ENCODE data around the gene TCAIM.

The TCAIM gene

GRCh38 chr3:44324584-44324983 lies 14.0 kb upstream of the TCAIM start:
- no peak for DNase-seq (ENCODE audit: low read depth, low spot score)
- H3K36me3 ChIP-seq (ENCODE audit: control insufficient read depth, insufficient read depth, low read length) = no peaks in the 10 kb centered on the region
- no peaks in the 10 kb centered on the region for H3K4me1 ChIP-seq (ENCODE audit: control insufficient read depth, insufficient read depth, low read length)
- no peak overlapping the region for H3K4me3 ChIP-seq (ENCODE audit: low read length)
- H3K9me3 ChIP-seq (ENCODE audit: control insufficient read depth, insufficient read depth, low read length) = no peaks in the 10 kb centered on the region
- H3K27me3 ChIP-seq (ENCODE audit: control insufficient read depth, insufficient read depth, low read length) = no peaks in the 10 kb centered on the region
- H3K27ac ChIP-seq (ENCODE audit: low read length) = no peak overlapping the region

- Histone ChIP-seq H3K27ac (ENCODE audit: low read length) (no peak overlapping the region), H3K36me3 (ENCODE audit: control insufficient read depth, insufficient read depth, low read length) (no peaks in the 10 kb centered on the region), H3K4me3 (ENCODE audit: low read length) (no peak overlapping the region), H3K9me3 (ENCODE audit: control insufficient read depth, insufficient read depth, low read length) (no peaks in the 10 kb centered on the region), H3K27me3 (ENCODE audit: control insufficient read depth, insufficient read depth, low read length) (no peaks in the 10 kb centered on the region), H3K4me1 (ENCODE audit: control insufficient read depth, insufficient read depth, low read length) (no peaks in the 10 kb centered on the region)
- WGBS (ENCODE audit: insufficient coverage, insufficient read length) = no CpG with 5 or more reads among the region's 2 CpGs
- no peak for DNase-seq (ENCODE audit: low read depth, low spot score)
Observed at GRCh38 chr3:44326019-44326418, 12.5 kb upstream of the TCAIM start.

- H3K9me3 ChIP-seq (ENCODE audit: control insufficient read depth, insufficient read depth, low read length) = no peaks in the 10 kb centered on the region
- DNase-seq (ENCODE audit: low read depth, low spot score) = no peak
- no peak overlapping the region for H3K4me3 ChIP-seq (ENCODE audit: low read length)
- H3K27me3 ChIP-seq (ENCODE audit: control insufficient read depth, insufficient read depth, low read length) = no peaks in the 10 kb centered on the region
- H3K36me3 ChIP-seq (ENCODE audit: control insufficient read depth, insufficient read depth, low read length) = no peaks in the 10 kb centered on the region
- H3K27ac ChIP-seq (ENCODE audit: low read length) = no peak overlapping the region
- no peaks in the 10 kb centered on the region for H3K4me1 ChIP-seq (ENCODE audit: control insufficient read depth, insufficient read depth, low read length)
- WGBS (ENCODE audit: insufficient coverage, insufficient read length) = no CpG with 5 or more reads among the region's 3 CpGs
Observed at GRCh38 chr3:44326515-44326914, 12.1 kb upstream of the TCAIM start.

GRCh38 chr3:44329946-44330345 lies 8.6 kb upstream of the TCAIM start:
- no peak for DNase-seq (ENCODE audit: low read depth, low spot score)
- no peaks in the 10 kb centered on the region for H3K27me3 ChIP-seq (ENCODE audit: control insufficient read depth, insufficient read depth, low read length)
- H3K27ac ChIP-seq (ENCODE audit: low read length) = no peak overlapping the region
- no peaks in the 10 kb centered on the region for H3K36me3 ChIP-seq (ENCODE audit: control insufficient read depth, insufficient read depth, low read length)
- no peaks in the 10 kb centered on the region for H3K9me3 ChIP-seq (ENCODE audit: control insufficient read depth, insufficient read depth, low read length)
- no peak overlapping the region for H3K4me3 ChIP-seq (ENCODE audit: low read length)
- H3K4me1 ChIP-seq (ENCODE audit: control insufficient read depth, insufficient read depth, low read length) = no peaks in the 10 kb centered on the region

- Histone ChIP-seq H3K9me3 (ENCODE audit: control insufficient read depth, insufficient read depth, low read length) (no peaks in the 10 kb centered on the region), H3K36me3 (ENCODE audit: control insufficient read depth, insufficient read depth, low read length) (no peaks in the 10 kb centered on the region), H3K27me3 (ENCODE audit: control insufficient read depth, insufficient read depth, low read length) (no peaks in the 10 kb centered on the region), H3K4me3 (ENCODE audit: low read length) (no peak overlapping the region), H3K4me1 (ENCODE audit: control insufficient read depth, insufficient read depth, low read length) (no peaks in the 10 kb centered on the region), H3K27ac (ENCODE audit: low read length) (no peak overlapping the region)
- no peak for DNase-seq (ENCODE audit: low read depth, low spot score)
- no CpG with 5 or more reads among the region's 2 CpGs for WGBS (ENCODE audit: insufficient coverage, insufficient read length)
Observed at GRCh38 chr3:44330444-44330843, 8.1 kb upstream of the TCAIM start.

GRCh38 chr3:44334326-44334725 lies 4.2 kb upstream of the TCAIM start:
- no peak for DNase-seq (ENCODE audit: low read depth, low spot score)
- Histone ChIP-seq H3K27ac (ENCODE audit: low read length) (no peak overlapping the region), H3K9me3 (ENCODE audit: control insufficient read depth, insufficient read depth, low read length) (no peaks in the 10 kb centered on the region), H3K36me3 (ENCODE audit: control insufficient read depth, insufficient read depth, low read length) (no peaks in the 10 kb centered on the region), H3K27me3 (ENCODE audit: control insufficient read depth, insufficient read depth, low read length) (no peaks in the 10 kb centered on the region), H3K4me1 (ENCODE audit: control insufficient read depth, insufficient read depth, low read length) (peaks cover 2% of the 10 kb centered on the region; the same call in 1 of the 2 replicates), H3K4me3 (ENCODE audit: low read length) (no peak overlapping the region)
- no CpG with 5 or more reads among the region's 2 CpGs for WGBS (ENCODE audit: insufficient coverage, insufficient read length)

- Histone ChIP-seq H3K27ac (ENCODE audit: low read length) (no peak overlapping the region), H3K36me3 (ENCODE audit: control insufficient read depth, insufficient read depth, low read length) (no peaks in the 10 kb centered on the region), H3K4me3 (ENCODE audit: low read length) (peak overlapping the region; percentile 88; the same call in 1 of the 2 replicates), H3K9me3 (ENCODE audit: control insufficient read depth, insufficient read depth, low read length) (no peaks in the 10 kb centered on the region), H3K27me3 (ENCODE audit: control insufficient read depth, insufficient read depth, low read length) (no peaks in the 10 kb centered on the region), H3K4me1 (ENCODE audit: control insufficient read depth, insufficient read depth, low read length) (peaks cover 2% of the 10 kb centered on the region; the same call in 1 of the 2 replicates)
- no peak for DNase-seq (ENCODE audit: low read depth, low spot score)
- WGBS (ENCODE audit: insufficient coverage, insufficient read length) = no CpG with 5 or more reads among the region's 5 CpGs
Observed at GRCh38 chr3:44337248-44337785, 1.2 kb upstream of the TCAIM start.

GRCh38 chr3:44338828-44339127 lies 212 bp downstream of the TCAIM start:
- H3K27ac ChIP-seq (ENCODE audit: low read length) = no peak overlapping the region
- WGBS (ENCODE audit: insufficient coverage, insufficient read length) = no CpG with 5 or more reads among the region's 15 CpGs
- DNase-seq (ENCODE audit: low read depth, low spot score) = no peak
- no peaks in the 10 kb centered on the region for H3K9me3 ChIP-seq (ENCODE audit: control insufficient read depth, insufficient read depth, low read length)
- peaks cover 2% of the 10 kb centered on the region; the same call in 1 of the 2 replicates for H3K4me1 ChIP-seq (ENCODE audit: control insufficient read depth, insufficient read depth, low read length)
- H3K4me3 ChIP-seq (ENCODE audit: low read length) = peak overlapping the region; percentile 88; the same call in 1 of the 2 replicates
- H3K27me3 ChIP-seq (ENCODE audit: control insufficient read depth, insufficient read depth, low read length) = no peaks in the 10 kb centered on the region
- no peaks in the 10 kb centered on the region for H3K36me3 ChIP-seq (ENCODE audit: control insufficient read depth, insufficient read depth, low read length)

GRCh38 chr3:44339181-44340057 lies 853 bp downstream of the TCAIM start:
- no CpG with 5 or more reads among the region's 11 CpGs for WGBS (ENCODE audit: insufficient coverage, insufficient read length)
- peaks cover 2% of the 10 kb centered on the region; the same call in 1 of the 2 replicates for H3K4me1 ChIP-seq (ENCODE audit: control insufficient read depth, insufficient read depth, low read length)
- H3K27me3 ChIP-seq (ENCODE audit: control insufficient read depth, insufficient read depth, low read length) = no peaks in the 10 kb centered on the region
- H3K27ac ChIP-seq (ENCODE audit: low read length) = no peak overlapping the region
- H3K9me3 ChIP-seq (ENCODE audit: control insufficient read depth, insufficient read depth, low read length) = no peaks in the 10 kb centered on the region
- peak overlapping the region; percentile 88; the same call in 1 of the 2 replicates for H3K4me3 ChIP-seq (ENCODE audit: low read length)
- DNase-seq (ENCODE audit: low read depth, low spot score) = no peak
- H3K36me3 ChIP-seq (ENCODE audit: control insufficient read depth, insufficient read depth, low read length) = no peaks in the 10 kb centered on the region

GRCh38 chr3:44340058-44340395 lies 1.5 kb downstream of the TCAIM start:
- no peaks in the 10 kb centered on the region for H3K27me3 ChIP-seq (ENCODE audit: control insufficient read depth, insufficient read depth, low read length)
- DNase-seq (ENCODE audit: low read depth, low spot score) = no peak
- no peak overlapping the region for H3K4me3 ChIP-seq (ENCODE audit: low read length)
- peaks cover 2% of the 10 kb centered on the region; the same call in 1 of the 2 replicates for H3K4me1 ChIP-seq (ENCODE audit: control insufficient read depth, insufficient read depth, low read length)
- H3K9me3 ChIP-seq (ENCODE audit: control insufficient read depth, insufficient read depth, low read length) = no peaks in the 10 kb centered on the region
- WGBS (ENCODE audit: insufficient coverage, insufficient read length) = no CpG with 5 or more reads among the region's 3 CpGs
- no peak overlapping the region for H3K27ac ChIP-seq (ENCODE audit: low read length)
- H3K36me3 ChIP-seq (ENCODE audit: control insufficient read depth, insufficient read depth, low read length) = no peaks in the 10 kb centered on the region
